Ramos (cell line): ENCODE results near the gene ZNF436.
"Not testable (repeated sequence)": the region's sequence is repeated elsewhere in the genome, so short reads cannot be mapped to it uniquely, and the experiment has no call there.

Experiments
- in situ Hi-C: fragments of 300-500 bp; cut with MboI; formaldehyde crosslinking; loops from one replicate; pipeline ENCODE4 v1.14.3; 2022; ENCODE audit warnings: low sequenced_read_pairs; ENCODE audit not compliant: unreplicated experiment

Gene ZNF436

DNA sequence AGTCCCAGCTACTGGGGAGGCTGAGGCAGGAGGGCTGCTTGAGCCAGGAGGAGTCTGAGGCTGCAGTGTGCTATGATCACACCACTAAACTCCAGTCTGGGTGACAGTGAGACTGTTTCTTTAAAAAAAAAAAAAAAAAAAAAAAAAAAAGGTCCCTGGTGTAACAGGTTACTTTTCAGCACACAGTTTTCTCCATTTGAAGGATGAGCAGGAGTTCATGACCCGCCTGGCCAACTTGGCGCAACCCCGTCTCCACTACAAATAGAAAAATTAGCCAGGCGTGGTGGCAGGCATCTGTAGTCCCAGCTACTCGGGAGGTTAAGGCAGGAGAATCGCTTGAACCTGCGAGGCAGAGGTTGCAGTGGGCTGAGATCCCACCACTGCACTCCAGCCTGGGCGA lies 37.9 kb downstream of the ZNF436 start:
- in situ Hi-C loops, result loop anchor here (5.0 kb wide), 1 partner anchor 34 kb away; no protein-coding TSS in a partner anchor

- in situ Hi-C loops, result loop anchor here (5.0 kb wide), 1 partner anchor 34 kb away; no protein-coding TSS in a partner anchor
Measured at GRCh38 chr1:23330846-23331245, 38.8 kb downstream of the ZNF436 start.

GRCh38 chr1:23325393-23325792 lies 44.2 kb downstream of the ZNF436 start:
- in situ Hi-C loops, result no loop called here

DNA sequence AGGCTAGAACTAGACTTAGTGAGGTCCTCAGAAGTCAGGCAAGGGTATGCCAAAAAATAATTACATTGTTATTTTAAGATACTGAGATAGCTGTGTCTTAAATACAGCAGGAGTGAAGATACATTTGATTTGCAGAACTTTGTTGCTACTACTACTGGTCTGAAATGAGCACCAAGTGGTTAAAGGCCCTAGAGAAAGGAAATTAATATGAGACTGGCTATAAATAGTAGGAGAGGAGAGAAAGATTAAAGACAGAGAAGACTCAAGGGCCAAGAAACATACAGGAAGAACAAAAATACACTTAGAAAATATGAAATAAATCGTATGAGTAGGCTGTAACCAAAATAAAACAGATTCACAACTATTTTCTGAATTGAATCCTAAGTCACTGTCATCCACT lies 46.9 kb downstream of the ZNF436 start:
- in situ Hi-C loops, result no loop called here

- in situ Hi-C loops, result not testable (repeated sequence)
Measured at GRCh38 chr1:23310280-23310679, 59.4 kb downstream of the ZNF436 start.
